ENCODE measurements around the gene ADGRE1. TPM values are rescaled to one million over a fixed set of nuclear protein-coding genes. Genes with fewer than 3 reads are reported as not detected.
A peak's percentile ranks its signal among the peaks of the same experiment; 100 is the strongest.
"Not testable (repeated sequence)": the region's sequence is repeated elsewhere in the genome, so short reads cannot be mapped to it uniquely, and the experiment has no call there.

ADGRE1 gene
- total RNA-seq, result 0.38 TPM
- long read RNA-seq, result 0 reads

GRCh38 chr19:6887316-6887715 lies at the start of gene ADGRE1:
TSS of gene ADGRE1 (plus strand) at chr19:6887579. CDS start at chr19:6887609, 30 bp downstream.
- DNase-seq (ENCODE audit: missing footprints), result no peak

GRCh38 chr19:6838062-6838655 lies 49.2 kb upstream of the ADGRE1 start:
- DNase-seq (ENCODE audit: missing footprints) (no peak), ATAC-seq (no peak)
- intact Hi-C loops (cut with DNase I), result no loop called here

More at GRCh38 chr19:6887316-6887715, at the start of gene ADGRE1:
- ATAC-seq, result no peak
- intact Hi-C loops (cut with DNase I), result no loop called here

- intact Hi-C loops (cut with DNase I), result no loop called here
- no peak for DNase-seq (ENCODE audit: missing footprints)
- no peak for ATAC-seq
Observed at GRCh38 chr19:6842871-6843607, 44.3 kb upstream of the ADGRE1 start.

- DNase-seq (ENCODE audit: missing footprints), result no peak
- ATAC-seq, result no peak
- intact Hi-C loops (cut with DNase I), result no loop called here
Observed at GRCh38 chr19:6847828-6848200, 39.6 kb upstream of the ADGRE1 start.

GRCh38 chr19:6848986-6849385 lies 38.4 kb upstream of the ADGRE1 start:
- intact Hi-C loops (cut with DNase I), result no loop called here
- ATAC-seq, result no peak
- DNase-seq (ENCODE audit: missing footprints), result no peak

GRCh38 chr19:6849876-6850275 lies 37.5 kb upstream of the ADGRE1 start:
- DNase-seq (ENCODE audit: missing footprints) (no peak), ATAC-seq (no peak)
- intact Hi-C loops (cut with DNase I), result no loop called here

- ATAC-seq, result no peak
- no peak for DNase-seq (ENCODE audit: missing footprints)
- intact Hi-C loops (cut with DNase I), result no loop called here
Observed at GRCh38 chr19:6851359-6851758, 36.0 kb upstream of the ADGRE1 start.

- ATAC-seq (no peak), DNase-seq (ENCODE audit: missing footprints) (no peak)
- intact Hi-C loops (cut with DNase I), result no loop called here
Observed at GRCh38 chr19:6852001-6852400, 35.4 kb upstream of the ADGRE1 start.

- DNase-seq (ENCODE audit: missing footprints) (no peak), ATAC-seq (no peak)
- intact Hi-C loops (cut with DNase I), result no loop called here
Observed at GRCh38 chr19:6853868-6854267, 33.5 kb upstream of the ADGRE1 start.

- DNase-seq (ENCODE audit: missing footprints) (no peak), ATAC-seq (no peak)
- intact Hi-C loops (cut with DNase I), result no loop called here
Observed at GRCh38 chr19:6854758-6855157, 32.6 kb upstream of the ADGRE1 start.

GRCh38 chr19:6856749-6857372 lies 30.5 kb upstream of the ADGRE1 start:
- intact Hi-C loops (cut with DNase I), result no loop called here
- no peak for DNase-seq (ENCODE audit: missing footprints)
- ATAC-seq, result no peak

- DNase-seq (ENCODE audit: missing footprints), result no peak
- no peak for ATAC-seq
- intact Hi-C loops (cut with DNase I), result loop anchor here (2.0 kb wide), 3 partner anchors 125 to 345 kb away; partner anchors contain the start of gene GPR108
Observed at GRCh38 chr19:6861683-6862286, 25.6 kb upstream of the ADGRE1 start.

- intact Hi-C loops (cut with DNase I), result loop anchor here (2.0 kb wide), 3 partner anchors 126 to 346 kb away; partner anchors contain the start of gene GPR108
- ATAC-seq (peak; percentile 93), DNase-seq (ENCODE audit: missing footprints) (peak; percentile 89)
Observed at GRCh38 chr19:6862673-6863078, 24.7 kb upstream of the ADGRE1 start.

GRCh38 chr19:6864325-6864940 lies 22.9 kb upstream of the ADGRE1 start:
- ATAC-seq (no peak), DNase-seq (ENCODE audit: missing footprints) (no peak)
- intact Hi-C loops (cut with DNase I), result no loop called here

GRCh38 chr19:6865849-6866248 lies 21.5 kb upstream of the ADGRE1 start:
- intact Hi-C loops (cut with DNase I), result no loop called here
- no peak for ATAC-seq
- no peak for DNase-seq (ENCODE audit: missing footprints)

GRCh38 chr19:6866741-6867151 lies 20.6 kb upstream of the ADGRE1 start:
- intact Hi-C loops (cut with DNase I), result no loop called here
- no peak for ATAC-seq
- DNase-seq (ENCODE audit: missing footprints), result no peak

- no peak for ATAC-seq
- no peak for DNase-seq (ENCODE audit: missing footprints)
- intact Hi-C loops (cut with DNase I), result no loop called here
Observed at GRCh38 chr19:6868351-6868750, 19.0 kb upstream of the ADGRE1 start.

- intact Hi-C loops (cut with DNase I); ATAC-seq; DNase-seq (ENCODE audit: missing footprints): not testable (repeated sequence)
Observed at GRCh38 chr19:6869151-6869882, 18.1 kb upstream of the ADGRE1 start.
